GM12875 (cell line): ENCODE results near the gene TLL2.

Experiments used
- H3K4me3 ChIP-seq: one replicate; pipeline ENCODE4 v1.5.1; 2011; ENCODE audit warnings: low read depth, low read length, control low read depth
- CTCF ChIP-seq: IDR thresholded peaks from 2 replicates; pipeline ENCODE4 v1.5.1; 2011; ENCODE audit warnings: low read depth, mild to moderate bottlenecking, control low read depth, inconsistent platforms, low read length, moderate library complexity, borderline replicate concordance; ENCODE audit not compliant: insufficient read depth

TLL2 gene

GRCh38 chr10:96465599-96465998 is 48.1 kb downstream of the TLL2 start:
- H3K4me3 ChIP-seq: no peak overlapping the region
- no peak for TF ChIP-seq CTCF

- TF ChIP-seq CTCF: no peak
- H3K4me3 ChIP-seq: no peak overlapping the region
Measured at GRCh38 chr10:96463562-96463961, 50.2 kb downstream of the TLL2 start.

GRCh38 chr10:96462606-96463151 is 51.0 kb downstream of the TLL2 start:
- no peak for TF ChIP-seq CTCF
- no peak overlapping the region for H3K4me3 ChIP-seq

GRCh38 chr10:96460316-96460715 is 53.4 kb downstream of the TLL2 start:
- no peak for TF ChIP-seq CTCF
- no peak overlapping the region for H3K4me3 ChIP-seq

- H3K4me3 ChIP-seq: no peak overlapping the region
- no peak for TF ChIP-seq CTCF
Measured at GRCh38 chr10:96457341-96457740, 56.4 kb downstream of the TLL2 start.

GRCh38 chr10:96456296-96456840 is 57.4 kb downstream of the TLL2 start:
- H3K4me3 ChIP-seq: no peak overlapping the region
- no peak for TF ChIP-seq CTCF

GRCh38 chr10:96453856-96454583 is 59.7 kb downstream of the TLL2 start:
- no peak for TF ChIP-seq CTCF

More at GRCh38 chr10:96453856-96454583, 59.7 kb downstream of the TLL2 start:
- no peak overlapping the region for H3K4me3 ChIP-seq
